GM21825 (cell line): Measurements from ENCODE around the gene BPIFB2.
"Not testable (repeated sequence)": the region's sequence is repeated elsewhere in the genome, so short reads cannot be mapped to it uniquely, and the experiment has no call there.

Source experiments
- ATAC-seq: cut with Tn5 transposase; IDR thresholded peaks from one replicate; pipeline ENCODE4 v1.9.1; 2021; ENCODE audit warnings: mild to moderate bottlenecking, moderate library complexity; ENCODE audit not compliant: unreplicated experiment

BPIFB2 gene

DNA sequence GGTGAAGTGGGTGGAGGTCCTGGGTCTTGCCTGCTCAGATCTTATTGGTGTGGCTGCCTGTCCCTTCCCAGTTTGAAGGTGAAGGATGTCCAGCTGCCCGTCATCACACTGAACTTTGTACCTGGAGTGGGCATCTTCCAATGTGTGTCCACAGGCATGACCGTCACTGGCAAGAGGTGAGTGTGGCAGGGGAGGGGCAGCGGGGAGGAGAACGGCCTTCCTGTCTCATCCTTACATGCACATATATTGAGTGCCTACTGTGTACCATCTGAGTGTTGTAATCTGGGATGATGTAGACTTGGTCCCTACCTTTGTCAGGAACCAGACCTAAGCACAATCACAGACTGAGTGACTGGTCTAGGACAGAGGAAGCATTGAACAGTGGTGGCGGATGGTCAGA, 26.6 kb downstream of the BPIFB2 start:
- ATAC-seq: no peak

DNA sequence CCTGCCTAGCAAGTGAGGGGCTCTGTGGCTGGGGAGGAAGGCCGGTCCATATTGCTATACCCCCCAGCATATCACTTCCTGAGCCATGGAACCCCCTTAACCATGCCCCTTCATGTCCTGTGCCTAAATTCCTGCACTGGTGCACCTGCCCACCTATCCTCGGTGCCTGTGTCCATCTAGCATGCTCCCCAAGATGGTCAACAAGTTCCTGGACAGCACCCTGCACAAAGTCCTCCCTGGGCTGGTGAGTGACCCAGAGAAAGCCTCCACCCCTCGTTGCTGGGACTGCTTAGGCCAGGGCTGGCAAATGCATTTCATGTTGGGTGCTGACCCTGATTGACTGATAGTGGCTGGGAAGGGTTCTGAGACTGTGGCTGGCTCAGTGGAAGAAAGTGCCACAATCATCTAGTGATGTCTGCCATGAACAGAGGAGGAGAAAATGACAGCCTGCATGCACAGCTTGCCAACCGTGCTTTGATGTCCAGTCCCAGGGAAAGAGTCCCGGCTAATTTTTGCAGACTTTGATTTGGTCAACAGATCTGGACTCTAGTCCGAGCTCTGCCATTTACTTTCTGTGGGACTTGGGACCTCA, 27.5 kb downstream of the BPIFB2 start:
- no peak for ATAC-seq

DNA sequence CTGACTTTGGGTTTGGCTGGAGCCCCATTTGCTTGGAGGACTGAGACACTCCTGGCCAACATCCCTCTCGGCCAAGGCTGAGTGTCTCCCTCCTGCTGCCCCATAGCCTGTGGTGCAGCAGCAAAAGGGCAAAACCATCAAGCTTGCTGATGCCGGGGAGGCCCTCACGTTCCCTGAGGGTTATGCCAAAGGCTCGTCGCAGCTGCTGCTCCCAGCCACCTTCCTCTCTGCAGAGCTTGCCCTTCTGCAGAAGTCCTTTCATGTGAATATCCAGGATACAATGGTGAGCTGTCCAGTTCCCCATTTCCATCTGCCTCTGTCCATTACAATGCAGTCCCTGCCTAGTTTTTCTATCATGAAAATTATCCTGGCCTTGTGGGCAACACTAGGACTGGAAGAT, 30.0 kb downstream of the BPIFB2 start:
- ATAC-seq: no peak

DNA sequence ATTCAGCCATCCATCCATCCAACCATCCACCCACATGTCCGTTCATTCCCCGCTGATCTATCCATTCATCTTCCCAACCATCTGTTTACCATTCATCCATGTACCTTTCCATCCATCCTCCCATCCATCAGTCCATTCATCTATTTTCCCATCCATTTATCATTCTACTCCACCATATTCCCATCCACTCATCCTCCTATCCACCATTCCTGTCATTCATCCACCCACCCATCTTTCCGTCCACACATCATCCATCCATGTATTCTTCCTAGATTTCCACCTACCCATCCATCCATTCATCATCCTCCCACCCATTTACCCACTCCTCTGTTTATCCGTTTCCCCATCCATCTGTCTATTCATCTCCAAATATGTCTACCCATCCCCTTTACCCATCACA, 30.7 kb downstream of the BPIFB2 start:
- ATAC-seq: no peak

DNA sequence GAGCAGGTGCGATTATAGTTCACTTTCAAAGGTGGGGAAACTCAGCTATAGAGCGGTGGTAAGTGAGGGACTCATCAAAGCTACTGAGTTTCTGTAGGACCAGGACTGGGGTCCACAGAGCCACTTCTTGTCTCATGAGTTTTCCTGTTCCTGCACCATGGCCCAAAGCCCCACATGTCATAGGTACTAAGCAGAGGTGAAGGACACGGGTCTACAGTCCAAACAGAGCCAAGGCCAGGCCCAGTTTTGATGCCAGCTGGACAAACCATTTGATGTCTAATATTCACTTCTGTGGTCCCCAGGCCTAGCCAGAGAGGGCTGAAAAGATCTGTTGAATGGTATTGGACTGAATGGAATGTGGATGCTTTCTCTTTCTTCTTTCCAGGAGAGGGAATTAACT, 34.9 kb downstream of the BPIFB2 start:
- ATAC-seq: no peak

DNA sequence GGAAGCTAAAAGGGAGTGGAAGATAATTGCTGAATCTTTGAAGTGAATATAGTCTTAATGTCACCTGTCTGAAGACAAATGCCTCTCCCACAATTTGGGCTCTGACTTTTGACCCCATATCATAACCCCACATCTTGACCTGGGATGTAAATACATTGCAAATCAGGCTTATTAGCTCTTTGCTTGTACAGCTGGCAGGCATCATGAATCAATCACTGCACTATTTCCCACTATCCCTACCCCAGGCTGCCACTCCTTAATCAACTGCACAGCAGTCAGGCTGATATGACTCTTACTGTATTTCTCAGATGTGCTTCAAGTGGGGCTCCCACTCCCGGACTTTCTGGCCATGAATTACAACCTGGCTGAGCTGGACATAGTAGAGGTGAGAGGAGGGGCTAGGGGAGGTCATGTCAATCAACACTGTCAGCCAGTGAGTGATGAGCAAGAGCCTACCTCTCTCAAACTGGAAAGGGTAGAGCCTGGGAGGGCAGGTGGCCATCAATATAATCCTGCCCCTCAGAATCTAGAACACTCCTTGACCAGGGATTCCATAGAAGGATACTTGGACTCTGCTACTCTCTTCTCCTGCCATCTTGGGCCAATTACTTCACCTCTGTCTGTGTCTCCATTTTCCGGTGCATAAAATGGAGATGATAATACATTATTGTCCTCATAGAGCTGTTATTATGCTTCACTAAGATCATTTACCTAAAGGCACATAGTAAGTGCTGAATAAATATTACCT, 35.7 kb downstream of the BPIFB2 start:
- no peak for ATAC-seq

DNA sequence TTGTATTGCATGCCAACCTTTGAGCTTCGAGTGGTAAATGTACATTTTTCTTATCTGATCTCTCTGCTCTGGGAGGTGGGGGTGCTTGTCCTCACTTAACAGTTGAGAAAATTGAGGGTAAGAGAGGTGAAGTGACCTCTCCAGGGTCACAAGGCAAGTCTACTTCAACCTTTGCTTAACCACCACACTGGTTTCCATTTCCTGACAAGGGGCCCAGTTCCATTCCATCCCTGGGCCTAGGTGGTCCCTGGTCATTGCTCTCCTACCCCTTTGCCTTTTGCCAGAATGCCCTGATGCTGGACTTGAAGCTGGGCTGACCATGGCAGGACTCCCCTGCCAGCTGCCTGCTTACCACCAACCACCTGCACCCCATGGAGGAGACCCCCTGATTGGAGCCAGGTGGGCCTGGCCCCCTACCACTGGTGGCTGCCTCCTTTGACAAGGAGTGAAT, 36.3 kb downstream of the BPIFB2 start:
- no peak for ATAC-seq

DNA sequence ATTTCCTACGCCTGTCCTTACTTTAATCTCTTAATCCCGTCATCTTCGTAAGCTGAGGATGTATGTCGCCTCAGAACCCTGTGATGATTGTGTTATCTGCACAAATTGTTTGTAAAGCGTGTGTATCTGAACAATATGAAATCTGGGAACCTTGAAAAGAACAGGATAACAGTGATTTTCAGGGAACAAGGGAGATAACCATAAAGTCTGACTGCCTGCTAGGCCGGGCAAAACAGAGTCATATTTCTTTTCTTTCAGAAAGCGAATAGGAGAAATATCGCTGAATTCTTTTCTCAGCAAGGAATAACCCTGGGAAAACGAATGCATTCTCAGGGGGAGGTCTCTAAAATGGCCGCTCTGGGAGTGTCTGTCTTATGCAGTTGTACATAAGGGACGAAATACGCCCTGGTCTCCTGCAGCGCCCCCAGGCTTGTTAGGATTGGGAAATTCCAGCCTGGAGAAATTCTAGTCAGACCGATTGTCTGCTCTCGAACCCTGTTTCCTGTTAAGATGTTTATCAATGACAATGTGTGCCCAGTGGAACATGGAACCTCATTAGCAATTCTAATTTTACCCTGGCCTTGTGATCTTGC, 37.7 kb downstream of the BPIFB2 start:
- ATAC-seq: not testable (repeated sequence)

DNA sequence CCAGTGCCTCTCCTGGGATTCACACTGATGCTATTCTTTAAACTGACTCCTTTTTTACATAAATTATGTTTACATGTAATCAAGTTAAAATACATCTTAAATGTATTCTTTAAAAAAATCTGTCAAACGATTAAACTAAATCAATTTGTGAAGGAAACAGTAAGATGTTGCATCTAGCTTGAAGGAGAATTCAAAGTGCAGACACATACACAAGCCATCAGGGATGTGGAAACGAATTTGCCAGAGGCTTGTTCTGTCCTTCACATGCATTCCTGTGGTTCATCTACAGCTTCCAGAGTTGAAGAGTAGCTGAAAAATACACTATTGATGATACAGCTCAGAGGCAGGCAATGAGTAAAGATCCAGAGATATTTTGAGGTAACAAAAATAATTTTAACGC, 38.9 kb downstream of the BPIFB2 start:
- no peak for ATAC-seq

DNA sequence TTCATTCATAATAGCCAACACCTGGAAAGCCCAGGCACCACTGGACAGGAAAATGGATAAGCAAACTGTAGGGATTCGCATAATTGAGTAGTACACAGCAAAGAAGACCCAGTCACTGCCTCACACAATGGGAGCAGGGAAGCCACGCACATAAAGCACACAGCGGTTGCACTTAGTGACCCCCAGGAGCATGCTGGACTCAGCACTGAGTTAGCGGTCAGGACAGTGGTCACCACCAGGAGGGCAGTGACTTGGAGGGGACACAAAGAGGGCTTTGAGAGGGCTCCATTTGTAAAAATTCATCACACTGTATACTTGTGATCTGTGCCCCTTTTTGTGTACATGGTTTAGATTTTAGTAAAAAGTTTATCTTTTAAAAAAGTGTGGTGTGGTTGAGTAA, 43.8 kb downstream of the BPIFB2 start:
- ATAC-seq: no peak

DNA sequence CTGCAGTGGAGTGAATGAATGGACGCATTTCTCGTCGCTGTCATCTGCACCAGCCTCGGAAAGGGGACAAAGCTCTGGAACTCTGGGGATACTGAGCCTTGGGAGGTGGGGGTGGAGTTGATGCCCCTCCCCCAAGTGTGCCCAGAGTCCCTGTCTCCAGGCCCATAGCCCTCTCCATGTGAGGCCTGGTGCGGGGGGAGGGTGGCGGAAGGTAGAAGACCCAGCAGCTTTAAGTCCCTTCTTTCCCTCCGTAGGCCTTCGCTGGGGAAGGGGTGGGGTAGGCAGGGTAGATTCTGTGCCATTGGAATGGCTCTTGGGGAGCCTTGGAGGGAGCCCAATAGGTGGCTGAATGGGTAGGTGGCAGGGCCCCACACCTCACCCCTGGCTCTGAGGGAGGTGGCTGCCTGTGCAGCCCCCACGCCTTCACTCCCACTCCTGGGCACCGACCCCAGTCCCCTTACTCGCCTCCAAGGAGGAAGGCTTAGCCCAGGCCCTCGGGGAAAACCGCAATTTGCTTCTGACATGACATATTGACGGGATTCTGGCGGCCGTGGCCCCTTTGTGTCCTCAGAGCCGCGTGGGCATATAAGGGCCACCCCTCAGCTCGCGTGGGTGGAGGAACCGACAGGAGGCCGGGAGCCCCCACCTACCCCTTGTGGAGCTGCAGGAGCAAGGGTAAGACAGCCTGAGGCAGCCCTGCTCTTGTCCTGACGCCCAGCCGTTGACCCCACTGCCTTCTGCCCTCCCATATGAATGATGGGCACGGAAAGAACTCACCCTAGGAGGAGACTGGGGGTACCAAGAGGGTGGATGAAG, 46.0 kb downstream of the BPIFB2 start, which contains the start of gene BPIFB3:
BPIFB3 (plus strand) TSS at position 613 of the 816 bp plus-strand sequence. CDS start 1,533 bp downstream, outside the sequence.
- ATAC-seq: no peak

DNA sequence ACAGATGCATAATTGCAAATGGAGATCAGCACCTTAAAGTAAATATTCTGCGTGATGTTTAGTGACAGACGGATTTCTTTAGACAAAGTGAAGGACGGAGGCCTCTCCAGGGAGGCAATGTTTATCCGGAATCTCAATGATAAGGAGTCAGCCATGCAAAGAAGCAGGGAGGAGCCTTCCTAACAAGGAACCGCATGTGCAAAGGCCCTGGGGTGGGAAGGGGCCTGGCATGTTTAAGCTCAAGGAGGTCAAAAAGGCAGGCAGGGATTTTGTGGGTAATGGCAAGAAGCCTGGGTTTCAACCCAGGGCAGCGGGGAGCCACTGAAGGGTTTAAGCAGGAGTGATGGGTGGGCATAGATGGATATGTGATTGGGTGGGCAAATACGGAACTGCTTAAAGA, 46.9 kb downstream of the BPIFB2 start:
- ATAC-seq: no peak

DNA sequence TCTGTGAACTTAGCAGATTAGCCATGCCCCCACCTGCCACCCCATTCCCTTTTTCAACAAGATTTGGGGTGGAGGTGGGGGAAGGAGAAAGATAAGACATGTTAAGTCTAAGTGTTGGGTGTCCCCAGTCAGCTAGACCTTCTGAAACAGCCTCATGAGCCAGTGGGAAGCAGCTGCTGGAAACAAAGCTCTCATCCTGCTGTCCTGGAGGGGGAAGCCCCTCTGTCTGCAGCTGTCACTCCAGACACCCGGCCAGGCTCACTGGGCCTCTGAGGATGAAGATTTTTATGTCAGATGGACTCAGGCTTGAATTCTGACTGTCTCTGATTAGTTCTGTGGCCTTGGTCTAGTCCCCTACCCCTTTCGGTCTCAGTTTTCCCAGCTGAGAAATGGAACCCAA, 47.3 kb downstream of the BPIFB2 start:
- no peak for ATAC-seq

DNA sequence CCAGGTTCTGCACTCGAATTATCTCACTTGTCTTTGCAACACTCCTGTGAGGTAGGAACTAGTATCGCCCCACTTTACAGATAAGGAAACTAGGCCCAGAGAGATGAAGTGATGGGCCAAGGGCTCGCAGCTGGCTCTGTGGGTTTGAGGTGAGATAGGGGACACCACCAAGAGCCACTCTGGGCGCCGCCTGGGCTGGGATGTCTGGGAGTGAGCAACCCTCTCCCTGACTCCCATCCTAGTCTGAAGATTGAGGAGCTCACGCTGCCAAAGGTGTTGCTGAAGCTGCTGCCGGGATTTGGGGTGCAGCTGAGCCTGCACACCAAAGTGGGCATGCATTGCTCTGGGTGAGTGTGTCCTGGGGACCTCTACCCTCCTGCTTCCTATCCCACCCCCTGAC, 51.6 kb downstream of the BPIFB2 start:
- ATAC-seq: no peak

DNA sequence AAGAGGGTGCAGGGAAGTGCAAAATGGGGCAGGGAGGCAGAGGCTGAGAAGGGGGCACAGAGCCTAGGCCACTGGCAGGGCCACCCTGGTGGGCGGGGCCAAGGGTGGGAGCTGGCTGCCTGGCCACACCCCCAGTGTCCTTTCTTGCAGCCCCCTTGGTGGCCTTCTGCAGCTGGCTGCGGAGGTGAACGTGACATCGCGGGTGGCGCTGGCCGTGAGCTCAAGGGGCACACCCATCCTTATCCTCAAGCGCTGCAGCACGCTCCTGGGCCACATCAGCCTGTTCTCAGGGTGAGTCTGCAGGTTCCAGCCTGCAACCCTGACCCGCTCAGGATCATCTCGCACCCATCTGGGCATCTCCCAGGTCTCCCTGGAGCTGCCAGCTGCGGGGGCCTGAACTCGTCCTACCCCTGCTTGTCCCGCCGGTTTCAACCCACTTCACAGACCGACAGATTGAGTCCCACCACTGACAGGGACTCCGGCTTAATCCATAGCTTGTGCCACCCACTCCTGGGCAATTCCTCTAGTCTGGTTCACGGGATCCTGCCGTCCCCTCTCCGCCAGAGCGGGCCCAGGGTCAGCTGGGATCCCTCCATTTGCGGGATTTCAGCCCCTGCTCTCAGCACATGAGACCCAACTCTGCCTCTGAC, 52.4 kb downstream of the BPIFB2 start:
- ATAC-seq: no peak

DNA sequence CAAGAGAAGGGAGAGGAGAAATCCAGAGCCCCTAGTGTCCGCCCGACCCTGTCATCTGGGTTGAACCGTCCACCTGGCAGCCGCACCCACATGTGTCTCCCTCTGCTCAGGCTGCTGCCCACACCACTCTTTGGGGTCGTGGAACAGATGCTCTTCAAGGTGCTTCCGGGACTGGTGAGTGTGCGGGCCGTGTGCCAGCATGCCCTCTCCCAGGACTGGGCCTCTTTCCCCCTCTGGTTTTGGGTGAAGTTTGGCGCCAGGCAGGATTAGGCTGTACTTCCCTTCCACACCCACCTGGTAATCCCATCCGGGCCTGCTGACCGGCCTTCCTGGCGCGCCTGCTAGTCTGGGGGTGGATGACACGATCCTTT, 54.1 kb downstream of the BPIFB2 start:
- ATAC-seq: no peak

DNA sequence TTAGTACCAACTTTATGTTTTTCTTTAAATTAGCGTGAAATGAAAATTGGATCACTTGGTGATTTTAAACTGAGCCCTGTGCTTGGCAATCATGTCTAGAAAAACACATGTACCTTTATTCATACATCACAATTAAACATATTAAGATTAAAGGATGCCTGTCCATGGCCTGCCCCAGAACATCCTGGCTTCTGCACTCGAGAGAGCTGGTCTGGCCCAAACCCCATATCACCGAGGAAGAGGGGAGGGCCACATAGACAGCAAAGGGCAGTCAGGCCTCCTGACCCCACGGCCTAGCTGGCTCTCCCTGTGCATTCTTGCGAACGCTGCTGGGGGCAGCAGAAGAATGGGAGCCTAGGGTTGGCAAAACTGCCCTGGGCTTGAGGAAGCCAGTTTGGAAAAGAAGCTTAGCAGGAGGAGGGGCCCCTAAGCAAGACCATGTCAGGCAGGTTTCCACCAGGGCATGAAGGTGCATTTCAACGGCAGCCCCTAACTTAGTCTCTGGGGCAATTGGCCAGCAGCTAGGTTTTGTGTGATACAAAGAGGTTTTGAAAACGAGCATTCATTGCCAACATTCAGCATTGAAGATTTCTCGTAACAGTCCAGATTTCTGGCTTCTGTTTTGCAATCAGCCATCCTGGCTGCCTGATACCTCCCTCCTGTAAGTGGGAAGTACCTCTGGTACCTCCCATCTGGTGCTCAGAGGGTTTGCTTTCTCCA, 54.8 kb downstream of the BPIFB2 start:
- no peak for ATAC-seq

DNA sequence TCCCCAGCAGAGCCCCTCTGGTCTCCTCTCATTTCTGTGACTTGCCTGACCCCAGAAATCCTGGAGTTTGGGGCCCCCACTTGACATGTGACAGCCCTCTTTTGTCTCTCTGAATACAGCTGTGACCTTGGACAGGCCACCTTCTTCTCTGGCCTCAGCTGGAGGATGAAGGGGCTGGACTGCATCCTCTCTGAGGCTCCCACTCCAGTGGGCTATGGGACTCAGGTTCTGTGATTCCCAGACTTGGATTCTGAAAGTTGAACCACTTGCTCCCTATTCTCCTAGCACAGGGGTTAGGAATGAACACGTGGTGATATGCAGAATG, 55.3 kb downstream of the BPIFB2 start:
- ATAC-seq: no peak

DNA sequence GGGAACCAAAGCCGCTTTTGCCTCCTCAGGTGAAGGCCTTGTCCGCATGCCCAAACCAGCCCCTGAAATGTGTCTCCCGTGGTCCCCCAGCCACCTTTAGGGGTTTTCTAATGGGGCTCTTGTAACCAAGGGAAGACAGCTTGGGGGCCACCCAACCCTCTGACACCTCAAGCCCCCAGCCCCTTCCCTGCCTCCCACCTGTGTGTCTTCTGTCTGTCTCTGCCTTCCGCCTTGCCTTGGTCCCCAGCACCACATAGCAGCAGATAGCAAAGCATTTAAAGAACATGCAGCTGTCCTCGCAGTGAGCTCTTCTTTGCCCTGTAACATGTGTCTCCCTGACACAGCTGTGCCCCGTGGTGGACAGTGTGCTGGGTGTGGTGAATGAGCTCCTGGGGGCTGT, 55.8 kb downstream of the BPIFB2 start:
- ATAC-seq: no peak

DNA sequence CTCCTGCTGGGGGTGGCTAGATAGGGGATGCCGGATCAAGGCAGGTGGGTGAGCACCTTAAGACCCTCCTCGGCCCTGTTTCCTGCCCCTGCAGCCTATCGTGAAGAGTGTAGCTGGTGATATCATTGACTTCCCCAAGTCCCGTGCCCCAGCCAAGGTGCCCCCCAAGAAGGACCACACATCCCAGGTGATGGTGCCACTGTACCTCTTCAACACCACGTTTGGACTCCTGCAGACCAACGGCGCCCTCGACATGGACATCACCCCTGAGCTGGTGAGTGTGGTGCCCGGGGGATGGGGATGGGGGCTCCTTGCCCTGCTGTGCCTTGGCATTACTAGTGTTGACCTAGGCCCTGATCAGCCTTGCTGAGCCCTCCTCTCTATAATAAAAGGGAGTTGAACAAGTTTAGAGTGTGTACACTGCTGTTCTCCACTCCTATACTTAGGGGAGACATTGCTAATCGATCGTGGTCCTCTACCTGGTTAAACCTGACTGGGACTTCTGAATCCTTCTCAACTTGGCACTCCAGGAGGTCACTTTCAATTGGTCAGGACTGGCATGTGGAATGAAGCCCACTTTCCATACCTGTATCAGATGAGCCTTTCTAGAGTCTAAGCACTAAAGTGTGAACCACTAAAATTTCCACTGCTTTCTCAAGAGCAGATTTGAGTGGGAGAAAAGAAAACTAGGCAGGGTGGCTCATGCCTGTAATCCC, 57.2 kb downstream of the BPIFB2 start:
- ATAC-seq: no peak
